ENCODE data around the gene GJB3. TPM values are rescaled to one million over a fixed set of nuclear protein-coding genes. Genes with fewer than 3 reads are reported as not detected.

GJB3 gene
- total and polyA plus RNA-seq, 9 of the 15 experiments (the other 6 are each of a cell fraction or from before 2014, with no cell fraction given): not detected

- peak; percentile 93 to 97 (median 95) for TF ChIP-seq CTCF (IDR thresholded peaks at IDR 0.05 in 2 of 3, conservative IDR thresholded peaks at IDR 0.05 in 1 of 3; ENCODE audit: insufficient read depth in 2 of 3, low read depth in 1 of 3, low read length in 3 of 3)
- peak; percentile 71 for TF ChIP-seq CC2D1A (IDR thresholded peaks at IDR 0.05)
- peak in 1 of 2 experiments; percentile 48; a peak in 1 of 4 replicates for TF ChIP-seq HDAC1 (IDR thresholded peaks at IDR 0.05)
- TF ChIP-seq RBM22 (IDR thresholded peaks at IDR 0.05; ENCODE audit: low read depth, low read length, poor library complexity, severe bottlenecking): no peak
- TF ChIP-seq, protein P1, sequence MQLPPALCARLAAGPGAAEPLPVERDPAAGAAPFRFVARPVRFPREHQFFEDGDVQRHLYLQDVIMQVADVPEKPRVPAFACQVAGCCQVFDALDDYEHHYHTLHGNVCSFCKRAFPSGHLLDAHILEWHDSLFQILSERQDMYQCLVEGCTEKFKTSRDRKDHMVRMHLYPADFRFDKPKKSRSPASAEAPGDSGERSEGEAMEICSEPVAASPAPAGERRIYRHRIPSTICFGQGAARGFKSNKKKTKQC (CRISPR knock-in tag; IDR thresholded peaks at IDR 0.05): no peak
- TF ChIP-seq CTBP1 (IDR thresholded peaks at IDR 0.05; ENCODE audit: borderline replicate concordance): peak; percentile 45; the same call in 1 of the 2 replicates
- 0 out of 2 replicates have a peak, but pooled peaks have one; percentile 12 for TF ChIP-seq NFIC (IDR thresholded peaks at IDR 0.05)
- peak; percentile 91 for TF ChIP-seq STAG1 (CRISPR knock-in tag; IDR thresholded peaks at IDR 0.05; ENCODE audit: borderline replicate concordance)
- TF ChIP-seq KDM1A (IDR thresholded peaks at IDR 0.05): 0 out of 4 replicates have a peak, but pooled peaks of 1 of the 2 experiments have one; percentile 47
- TF ChIP-seq, protein P2, sequence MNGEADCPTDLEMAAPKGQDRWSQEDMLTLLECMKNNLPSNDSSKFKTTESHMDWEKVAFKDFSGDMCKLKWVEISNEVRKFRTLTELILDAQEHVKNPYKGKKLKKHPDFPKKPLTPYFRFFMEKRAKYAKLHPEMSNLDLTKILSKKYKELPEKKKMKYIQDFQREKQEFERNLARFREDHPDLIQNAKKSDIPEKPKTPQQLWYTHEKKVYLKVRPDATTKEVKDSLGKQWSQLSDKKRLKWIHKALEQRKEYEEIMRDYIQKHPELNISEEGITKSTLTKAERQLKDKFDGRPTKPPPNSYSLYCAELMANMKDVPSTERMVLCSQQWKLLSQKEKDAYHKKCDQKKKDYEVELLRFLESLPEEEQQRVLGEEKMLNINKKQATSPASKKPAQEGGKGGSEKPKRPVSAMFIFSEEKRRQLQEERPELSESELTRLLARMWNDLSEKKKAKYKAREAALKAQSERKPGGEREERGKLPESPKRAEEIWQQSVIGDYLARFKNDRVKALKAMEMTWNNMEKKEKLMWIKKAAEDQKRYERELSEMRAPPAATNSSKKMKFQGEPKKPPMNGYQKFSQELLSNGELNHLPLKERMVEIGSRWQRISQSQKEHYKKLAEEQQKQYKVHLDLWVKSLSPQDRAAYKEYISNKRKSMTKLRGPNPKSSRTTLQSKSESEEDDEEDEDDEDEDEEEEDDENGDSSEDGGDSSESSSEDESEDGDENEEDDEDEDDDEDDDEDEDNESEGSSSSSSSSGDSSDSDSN (IDR thresholded peaks at IDR 0.05; ENCODE audit: borderline replicate concordance in 1 of 2, low read depth in 2 of 2, low read length in 2 of 2): 0 out of 4 replicates have a peak, but pooled peaks of 1 of the 2 experiments have one; percentile 40
- no peak for TF ChIP-seq CBX3 (IDR thresholded peaks at IDR 0.05; ENCODE audit: borderline replicate concordance in 1 of 2, low read length in 2 of 2)
- TF ChIP-seq, protein P3, sequence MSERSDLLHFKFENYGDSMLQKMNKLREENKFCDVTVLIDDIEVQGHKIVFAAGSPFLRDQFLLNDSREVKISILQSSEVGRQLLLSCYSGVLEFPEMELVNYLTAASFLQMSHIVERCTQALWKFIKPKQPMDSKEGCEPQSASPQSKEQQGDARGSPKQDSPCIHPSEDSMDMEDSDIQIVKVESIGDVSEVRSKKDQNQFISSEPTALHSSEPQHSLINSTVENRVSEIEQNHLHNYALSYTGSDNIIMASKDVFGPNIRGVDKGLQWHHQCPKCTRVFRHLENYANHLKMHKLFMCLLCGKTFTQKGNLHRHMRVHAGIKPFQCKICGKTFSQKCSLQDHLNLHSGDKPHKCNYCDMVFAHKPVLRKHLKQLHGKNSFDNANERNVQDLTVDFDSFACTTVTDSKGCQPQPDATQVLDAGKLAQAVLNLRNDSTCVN (CRISPR knock-in tag; IDR thresholded peaks at IDR 0.05): 0 out of 2 replicates have a peak, but pooled peaks have one; percentile 17
- peak; percentile 32; the same call in 1 of the 2 replicates for TF ChIP-seq TFAP4 (CRISPR knock-in tag; IDR thresholded peaks at IDR 0.05; ENCODE audit: borderline replicate concordance)
- TF ChIP-seq DEAF1 (CRISPR knock-in tag; IDR thresholded peaks at IDR 0.05): peak; percentile 84
These were observed 5.7 kb downstream of the GJB3 start (continued) for GRCh38 chr1:34786521-34787325.

All from K562 (cell line).